ENCODE data around the gene RASAL1.

DNA sequence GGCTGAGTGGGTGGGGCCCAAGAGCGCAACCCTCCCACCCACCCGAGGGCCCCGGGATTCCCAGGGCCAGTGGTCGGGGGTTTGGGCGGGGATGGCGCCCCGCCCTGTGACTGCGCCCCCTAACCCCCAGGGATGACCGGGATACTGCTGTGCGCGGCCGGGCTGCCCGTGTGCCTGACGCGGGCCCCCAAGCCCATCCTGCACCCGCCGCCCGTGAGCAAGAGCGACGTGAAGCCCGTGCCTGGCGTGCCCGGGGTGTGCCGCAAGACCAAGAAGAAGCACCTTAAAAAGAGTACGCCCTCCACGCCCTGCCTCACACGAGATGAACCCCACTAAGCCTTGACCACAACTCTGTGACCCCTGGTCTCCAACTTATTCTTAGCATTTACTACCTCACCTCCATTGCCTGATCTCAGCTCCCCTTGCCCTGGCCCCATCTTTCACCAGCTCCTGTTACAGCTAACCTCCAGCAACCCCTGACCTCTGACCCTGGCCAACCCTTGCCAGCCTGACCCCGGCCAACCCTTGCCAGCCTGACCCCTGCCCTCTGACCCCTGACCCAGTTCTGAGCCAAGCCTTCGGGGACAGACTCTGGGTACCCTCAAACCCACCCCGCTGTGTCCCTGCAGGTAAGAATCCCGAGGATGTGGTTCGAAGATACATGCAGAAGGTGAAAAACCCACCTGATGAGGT, 42.0 kb downstream of the RASAL1 start:
- TF ChIP-seq CTCF (conservative IDR thresholded peaks at IDR 0.05; ENCODE audit: low read depth, low read length) (no peak), EZH2 (IDR thresholded peaks at IDR 0.05; ENCODE audit: borderline replicate concordance, low read depth, low read length, poor library complexity, severe bottlenecking) (no peak)

Data from A673 (cell line).